DND-41 (cell line): ENCODE results near the gene OCA2.

Experiments used
- ATAC-seq: fragments of 200-7000 bp; cut with Tn5 transposase; 3 replicates; pipeline ENCODE4 v1.9.1; 2021; ENCODE audit warnings: low read depth; ENCODE audit not compliant: insufficient read depth
- DNase-seq: peaks from one replicate; pipeline ENCODE4 v3.0.0-alpha.2; 2020
- H2AFZ ChIP-seq: 2 replicates; pipeline ENCODE4 v1.6.0; 2012; ENCODE audit warnings: low read depth, low read length
- H3K27ac ChIP-seq: 2 replicates; pipeline ENCODE4 v1.5.1; 2012; ENCODE audit warnings: low read length, inconsistent platforms
- H3K27me3 ChIP-seq: fragments of 200-600 bp; sonication (generic); 2 replicates; pipeline ENCODE4 v1.6.0; 2012; ENCODE audit warnings: low read length, mild to moderate bottlenecking, inconsistent platforms; ENCODE audit not compliant: insufficient read depth, poor library complexity
- H3K36me3 ChIP-seq: 2 replicates; pipeline ENCODE4 v1.5.1; 2012; ENCODE audit warnings: low read length, inconsistent platforms; ENCODE audit not compliant: insufficient read depth
- H3K4me1 ChIP-seq: 2 replicates; pipeline ENCODE4 v1.5.1; 2012; ENCODE audit warnings: mild to moderate bottlenecking, low read length; ENCODE audit not compliant: insufficient read depth
- H3K4me2 ChIP-seq: 2 replicates; pipeline ENCODE4 v1.6.0; 2012; ENCODE audit warnings: mild to moderate bottlenecking, moderate library complexity, low read length, inconsistent platforms; ENCODE audit not compliant: insufficient read depth
- H3K4me3 ChIP-seq, 2 experiments: fragments of 200-600 bp in 1 of 2; shearing (Covaris generic) in 1 of 2; 2 replicates each; pipeline ENCODE4 v1.5.1; 2012 to 2016; ENCODE audit warnings: inconsistent platforms in 2 of 2, low read length in 2 of 2, mild to moderate bottlenecking in 2 of 2, low read depth in 1 of 2, moderate library complexity in 1 of 2
- H3K79me2 ChIP-seq: 2 replicates; pipeline ENCODE4 v1.6.0; 2012; ENCODE audit warnings: low read length, inconsistent platforms; ENCODE audit not compliant: insufficient read depth
- H3K9ac ChIP-seq: 2 replicates; pipeline ENCODE4 v1.6.0; 2012; ENCODE audit warnings: low read depth, mild to moderate bottlenecking, inconsistent platforms, low read length, moderate library complexity
- H3K9me3 ChIP-seq: 2 replicates; pipeline ENCODE4 v1.5.1; 2012; ENCODE audit warnings: low read length, moderate library complexity, mild to moderate bottlenecking, inconsistent platforms; ENCODE audit not compliant: insufficient read depth, severe bottlenecking
- H4K20me1 ChIP-seq: 2 replicates; pipeline ENCODE4 v1.6.0; 2012; ENCODE audit warnings: low read length; ENCODE audit not compliant: insufficient read depth
- CTCF ChIP-seq: IDR thresholded peaks from 2 replicates; pipeline ENCODE4 v1.5.1; 2012; ENCODE audit warnings: borderline replicate concordance, low read length, moderate library complexity, mild to moderate bottlenecking; ENCODE audit not compliant: poor library complexity, severe bottlenecking; ENCODE audit errors: extremely low read depth
- EZH2 ChIP-seq: IDR thresholded peaks from 3 replicates; pipeline ENCODE4 v1.6.1; 2012; ENCODE audit warnings: borderline replicate concordance, low read depth, mild to moderate bottlenecking, moderate library complexity, low read length, inconsistent platforms; ENCODE audit not compliant: severe bottlenecking

The OCA2 gene

DNA sequence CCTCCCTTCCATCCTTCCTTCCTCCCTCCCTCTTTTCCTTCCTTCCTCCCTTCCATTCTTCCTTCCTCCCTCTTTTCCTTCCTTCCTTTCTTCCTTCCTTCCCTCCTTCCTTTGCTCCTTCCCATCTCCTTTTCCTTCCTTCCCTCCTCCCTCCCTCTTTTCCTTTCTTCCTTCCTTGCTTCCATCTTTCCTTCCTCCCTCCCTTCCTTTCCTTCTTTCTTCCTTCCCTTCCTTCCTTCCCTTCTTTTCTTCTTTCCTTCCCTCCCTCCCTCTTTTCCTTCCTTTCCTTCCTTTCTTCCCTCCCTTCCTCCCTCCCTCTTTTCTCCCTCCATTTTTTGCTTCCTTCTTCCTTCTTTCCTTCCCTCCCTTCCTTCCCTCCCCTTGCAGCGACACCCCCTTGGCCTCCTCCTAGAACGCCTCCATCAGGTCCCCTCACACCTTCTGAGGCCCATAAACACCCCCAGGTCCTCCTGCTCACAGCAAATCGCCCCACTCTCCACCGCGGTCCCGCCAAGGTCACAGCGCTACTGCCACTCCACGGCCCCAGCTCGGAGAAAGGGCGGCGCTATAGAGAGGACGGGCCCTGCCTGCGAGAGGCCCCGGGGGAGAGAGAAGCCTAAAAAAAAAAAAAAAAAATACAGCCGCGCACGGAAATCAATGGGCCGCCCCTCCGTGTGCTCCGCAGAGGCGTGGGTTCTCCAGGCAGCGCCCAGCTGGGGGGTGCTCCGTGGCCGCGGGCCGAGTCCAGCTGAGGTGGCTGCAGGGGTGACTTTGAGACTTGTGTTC is 328.2 kb downstream of the OCA2 start:
- Histone ChIP-seq H3K4me2 (no peak overlapping the region), H4K20me1 (no peaks in the 10 kb centered on the region), H3K27me3 (no peaks in the 10 kb centered on the region), H3K36me3 (no peaks in the 10 kb centered on the region), H3K4me3 (no peak overlapping the region), H2AFZ (no peak overlapping the region), H3K9me3 (peaks cover 3% of the 10 kb centered on the region), H3K4me1 (no peaks in the 10 kb centered on the region), H3K27ac (no peak overlapping the region), H3K9ac (no peak overlapping the region), H3K79me2 (no peaks in the 10 kb centered on the region)
- ATAC-seq (no peak), DNase-seq (no peak)
- TF ChIP-seq CTCF = no peak
- TF ChIP-seq EZH2 = no peak

DNA sequence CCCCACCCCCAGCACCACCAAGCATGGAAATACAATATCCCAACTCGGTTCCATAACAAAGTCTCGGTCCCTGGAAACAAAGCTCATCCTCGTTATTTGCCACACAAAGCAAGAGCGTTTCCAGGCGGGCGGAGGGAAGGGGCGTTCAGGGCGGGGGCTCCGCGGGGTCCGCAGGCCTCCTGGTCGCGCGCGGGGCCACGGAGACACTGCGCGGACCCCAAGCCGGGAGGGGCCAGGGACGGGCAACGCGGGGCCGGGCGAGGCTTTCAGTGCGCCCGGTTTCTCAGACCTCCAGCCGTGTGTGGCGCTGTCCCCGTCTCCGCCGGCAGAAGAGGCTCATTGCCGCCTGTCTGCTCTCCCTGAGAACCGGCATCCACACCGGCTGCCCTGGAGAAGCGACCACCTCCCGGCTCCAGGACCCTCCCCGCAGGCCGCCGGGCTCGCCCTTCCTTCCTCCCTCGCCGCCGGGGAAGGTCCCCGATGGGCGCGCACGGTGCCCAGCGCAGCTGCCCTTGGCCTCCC is 329.0 kb downstream of the OCA2 start:
- H3K27me3 ChIP-seq = no peaks in the 10 kb centered on the region
- no peak for ATAC-seq
- TF ChIP-seq CTCF (no peak), EZH2 (no peak)

GRCh38 chr15:27769652-27770051 is 329.5 kb downstream of the OCA2 start:
- Histone ChIP-seq H3K27me3 (no peaks in the 10 kb centered on the region), H3K27ac (no peak overlapping the region), H3K4me2 (no peak overlapping the region), H3K79me2 (no peaks in the 10 kb centered on the region), H4K20me1 (no peaks in the 10 kb centered on the region), H3K4me1 (no peaks in the 10 kb centered on the region), H3K36me3 (no peaks in the 10 kb centered on the region), H3K9ac (no peak overlapping the region), H3K9me3 (no peaks in the 10 kb centered on the region), H3K4me3 (no peak overlapping the region), H2AFZ (no peak overlapping the region)
- DNase-seq (no peak), ATAC-seq (no peak)
- no peak for TF ChIP-seq EZH2
- no peak for TF ChIP-seq CTCF

More for the DNA sequence above, 329.0 kb downstream of the OCA2 start:
- Histone ChIP-seq H2AFZ (no peak overlapping the region), H3K36me3 (no peaks in the 10 kb centered on the region), H3K27ac (no peak overlapping the region), H3K4me1 (no peaks in the 10 kb centered on the region), H4K20me1 (no peaks in the 10 kb centered on the region), H3K4me2 (no peak overlapping the region), H3K9me3 (no peaks in the 10 kb centered on the region), H3K79me2 (no peaks in the 10 kb centered on the region), H3K4me3 (no peak overlapping the region), H3K9ac (no peak overlapping the region)
- DNase-seq = no peak
